ENCODE results near the gene ZNF81.
"Not testable (repeated sequence)": the region's sequence is repeated elsewhere in the genome, so short reads cannot be mapped to it uniquely, and the experiment has no call there.

Gene ZNF81

GRCh38 chrX:47846040-47846439 lies 9.3 kb downstream of the ZNF81 start:
- no peak for FAIRE-seq

GRCh38 chrX:47849778-47850177 lies 13.1 kb downstream of the ZNF81 start:
- no peak for FAIRE-seq

- FAIRE-seq = not testable (repeated sequence)
Observed at GRCh38 chrX:47850389-47850788, 13.7 kb downstream of the ZNF81 start.

- no peak for FAIRE-seq
Observed at GRCh38 chrX:47850901-47851300, 14.2 kb downstream of the ZNF81 start.

GRCh38 chrX:47854474-47854873 lies 17.8 kb downstream of the ZNF81 start:
- FAIRE-seq = no peak

- FAIRE-seq = no peak
Observed at GRCh38 chrX:47859686-47860085, 23.0 kb downstream of the ZNF81 start.

- no peak for FAIRE-seq
Observed at GRCh38 chrX:47862680-47863079, 26.0 kb downstream of the ZNF81 start.

GRCh38 chrX:47863187-47863586 lies 26.5 kb downstream of the ZNF81 start:
- no peak for FAIRE-seq

- no peak for FAIRE-seq
Observed at GRCh38 chrX:47864300-47864699, 27.6 kb downstream of the ZNF81 start.

- FAIRE-seq = no peak
Observed at GRCh38 chrX:47864785-47865184, 28.1 kb downstream of the ZNF81 start.

GRCh38 chrX:47873123-47873522 lies 36.4 kb downstream of the ZNF81 start:
- FAIRE-seq = no peak

- FAIRE-seq = no peak
Observed at GRCh38 chrX:47877327-47877726, 40.6 kb downstream of the ZNF81 start.

GRCh38 chrX:47878198-47878597 lies 41.5 kb downstream of the ZNF81 start:
- FAIRE-seq = no peak

GRCh38 chrX:47879463-47879862 lies 42.8 kb downstream of the ZNF81 start:
- FAIRE-seq = no peak

GRCh38 chrX:47880927-47881326 lies 44.2 kb downstream of the ZNF81 start:
- no peak for FAIRE-seq

- no peak for FAIRE-seq
Observed at GRCh38 chrX:47885501-47885900, 48.8 kb downstream of the ZNF81 start.

GRCh38 chrX:47898024-47898423 lies 61.3 kb downstream of the ZNF81 start:
- FAIRE-seq = no peak

- FAIRE-seq = no peak
Observed at GRCh38 chrX:47900833-47901232, 64.1 kb downstream of the ZNF81 start.

GRCh38 chrX:47902161-47902560 lies 65.5 kb downstream of the ZNF81 start:
- no peak for FAIRE-seq

GRCh38 chrX:47915886-47916493 lies 79.3 kb downstream of the ZNF81 start:
- no peak for FAIRE-seq

GRCh38 chrX:47918274-47918673 lies 81.6 kb downstream of the ZNF81 start:
- FAIRE-seq = no peak

- FAIRE-seq = peak; percentile 33
Observed at GRCh38 chrX:47927212-47927611, 90.5 kb downstream of the ZNF81 start.

- FAIRE-seq = not testable (repeated sequence)
Observed at GRCh38 chrX:47931970-47932369, 95.3 kb downstream of the ZNF81 start.

- FAIRE-seq = no peak
Observed at GRCh38 chrX:47933946-47934345, 97.2 kb downstream of the ZNF81 start.

GRCh38 chrX:47936224-47936939 lies 99.7 kb downstream of the ZNF81 start:
- FAIRE-seq = no peak
